Inferior parietal cortex (tissue), 1 donor: ENCODE data around the gene SNX32.

ENCODE experiments used
- DNase-seq: peaks from one replicate; pipeline ENCODE4 v3.0.0-alpha.2; 2016; ENCODE audit errors: extremely low spot score

SNX32 gene

GRCh38 chr11:65899356-65900124 is 65.8 kb downstream of the SNX32 start:
- DNase-seq, result no peak

- peak; percentile 42 for DNase-seq
Measured at GRCh38 chr11:65900125-65900898, 66.5 kb downstream of the SNX32 start, which contains the start of gene FOSL1. FOSL1 (minus strand) TSS chr11:65900388; CDS start chr11:65900339, 49 bp downstream.

- DNase-seq, result no peak
Measured at GRCh38 chr11:65900899-65901180, 67.1 kb downstream of the SNX32 start.

- no peak for DNase-seq
Measured at GRCh38 chr11:65903068-65903481, 69.3 kb downstream of the SNX32 start.
